Fibroblast of the aortic adventitia (primary cell): ENCODE results near the gene RABEP1. TPM values are rescaled to one million over a fixed set of nuclear protein-coding genes. Genes with fewer than 3 reads are reported as not detected.

Source experiments
- DNase-seq: peaks from one replicate; pipeline ENCODE4 v3.0.0-alpha.2; 2010; ENCODE audit warnings: low read depth
- H3K4me3 ChIP-seq: 2 replicates; pipeline ENCODE4 v1.5.1; 2011; ENCODE audit warnings: low read depth, mild to moderate bottlenecking, control low read depth, low read length, moderate library complexity
- total RNA-seq: library from RNA; depleted of rRNA; stranded (reverse); fragments of >200 nt; gene quantifications from 2 replicates; pipeline ENCODE4 v1.2.3, GENCODE V29; 2012; ENCODE audit warnings: low replicate concordance
- TF ChIP-seq, protein P1 (sequence below): IDR thresholded peaks from 2 replicates; pipeline ENCODE4 v1.5.1; 2011; ENCODE audit warnings: mild to moderate bottlenecking, low read length, control low read depth, inconsistent platforms; ENCODE audit not compliant: insufficient read depth

RABEP1 gene
- total RNA-seq, 1 donor: 43.5 TPM

DNA sequence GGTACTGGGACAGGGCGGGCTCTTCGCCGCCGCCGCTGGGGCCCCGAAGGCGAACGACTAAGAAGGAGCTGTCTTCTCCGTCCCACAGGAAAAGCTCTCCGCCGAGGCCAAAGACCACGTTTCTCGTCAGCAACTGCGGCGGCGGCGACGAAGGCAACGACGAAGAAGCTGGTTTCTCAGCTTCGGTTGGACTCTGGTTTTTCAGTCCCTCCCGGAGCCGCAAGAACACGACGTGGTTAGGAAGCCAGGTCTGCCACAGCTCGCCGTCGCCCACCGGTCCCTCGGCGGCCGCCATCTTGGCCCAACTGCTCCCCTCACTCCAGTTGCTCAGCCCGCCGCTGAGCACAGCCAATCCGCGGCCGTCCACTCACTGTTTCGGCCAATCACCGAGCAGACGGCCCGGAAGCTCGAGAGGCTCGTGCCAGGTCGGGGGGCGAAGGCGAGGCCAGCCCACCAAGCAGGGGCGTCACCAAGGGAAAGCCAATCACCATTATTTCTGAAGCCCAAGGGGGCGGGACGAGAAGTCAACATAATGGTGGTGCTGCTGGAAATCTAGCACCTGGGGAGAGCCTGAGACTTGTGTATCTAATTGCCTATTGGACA, 137.4 kb downstream of the RABEP1 start, which contains the start of gene NUP88:
TSS of gene NUP88 (minus strand) at position 307 of the 603 bp plus-strand sequence. CDS start at position 295, 12 bp downstream.
- peak; percentile 95 for DNase-seq
- TF ChIP-seq, protein P1, sequence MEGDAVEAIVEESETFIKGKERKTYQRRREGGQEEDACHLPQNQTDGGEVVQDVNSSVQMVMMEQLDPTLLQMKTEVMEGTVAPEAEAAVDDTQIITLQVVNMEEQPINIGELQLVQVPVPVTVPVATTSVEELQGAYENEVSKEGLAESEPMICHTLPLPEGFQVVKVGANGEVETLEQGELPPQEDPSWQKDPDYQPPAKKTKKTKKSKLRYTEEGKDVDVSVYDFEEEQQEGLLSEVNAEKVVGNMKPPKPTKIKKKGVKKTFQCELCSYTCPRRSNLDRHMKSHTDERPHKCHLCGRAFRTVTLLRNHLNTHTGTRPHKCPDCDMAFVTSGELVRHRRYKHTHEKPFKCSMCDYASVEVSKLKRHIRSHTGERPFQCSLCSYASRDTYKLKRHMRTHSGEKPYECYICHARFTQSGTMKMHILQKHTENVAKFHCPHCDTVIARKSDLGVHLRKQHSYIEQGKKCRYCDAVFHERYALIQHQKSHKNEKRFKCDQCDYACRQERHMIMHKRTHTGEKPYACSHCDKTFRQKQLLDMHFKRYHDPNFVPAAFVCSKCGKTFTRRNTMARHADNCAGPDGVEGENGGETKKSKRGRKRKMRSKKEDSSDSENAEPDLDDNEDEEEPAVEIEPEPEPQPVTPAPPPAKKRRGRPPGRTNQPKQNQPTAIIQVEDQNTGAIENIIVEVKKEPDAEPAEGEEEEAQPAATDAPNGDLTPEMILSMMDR: no peak
- H3K4me3 ChIP-seq: peak within 1 kb of the TSS; percentile 96

DNA sequence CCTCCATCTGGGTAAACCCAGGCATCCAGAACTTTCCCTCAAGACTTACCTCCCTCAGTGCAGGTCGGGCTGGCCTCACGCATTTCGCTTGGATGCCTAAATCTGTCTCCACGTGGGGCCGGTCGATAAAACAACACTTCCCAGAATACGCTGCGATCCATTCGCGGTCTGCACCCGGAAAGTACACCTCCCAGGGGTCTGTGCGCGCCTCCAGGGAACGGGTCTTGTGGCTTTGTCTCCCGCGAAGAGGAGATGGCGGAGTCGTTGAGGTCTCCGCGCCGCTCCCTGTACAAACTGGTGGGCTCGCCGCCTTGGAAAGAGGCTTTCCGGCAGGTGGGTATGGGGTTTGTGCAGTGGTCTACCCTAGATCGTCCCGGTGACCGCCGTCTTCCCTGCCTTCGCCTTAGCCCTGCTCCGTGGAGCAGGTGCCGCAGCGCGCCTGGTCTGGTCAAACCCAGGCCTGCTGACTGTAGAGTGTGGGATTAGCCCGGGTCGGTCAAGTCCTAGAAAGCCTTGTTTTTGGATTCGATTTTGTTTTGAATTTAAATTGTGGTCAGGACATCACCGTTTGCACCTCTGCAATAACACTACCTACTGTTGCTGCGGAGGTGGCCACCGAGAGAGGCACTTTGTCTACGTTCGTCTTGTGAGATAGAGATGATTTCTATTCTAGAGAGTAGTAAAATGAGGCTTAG, 138.0 kb downstream of the RABEP1 start, which contains the start of gene RPAIN:
TSS of gene RPAIN (plus strand) at position 224 of the 695 bp plus-strand sequence. CDS start at position 253, 29 bp downstream.
- peak within 1 kb of the TSS; percentile 96 for H3K4me3 ChIP-seq
- TF ChIP-seq, protein P1: no peak
- DNase-seq: no peak

DNA sequence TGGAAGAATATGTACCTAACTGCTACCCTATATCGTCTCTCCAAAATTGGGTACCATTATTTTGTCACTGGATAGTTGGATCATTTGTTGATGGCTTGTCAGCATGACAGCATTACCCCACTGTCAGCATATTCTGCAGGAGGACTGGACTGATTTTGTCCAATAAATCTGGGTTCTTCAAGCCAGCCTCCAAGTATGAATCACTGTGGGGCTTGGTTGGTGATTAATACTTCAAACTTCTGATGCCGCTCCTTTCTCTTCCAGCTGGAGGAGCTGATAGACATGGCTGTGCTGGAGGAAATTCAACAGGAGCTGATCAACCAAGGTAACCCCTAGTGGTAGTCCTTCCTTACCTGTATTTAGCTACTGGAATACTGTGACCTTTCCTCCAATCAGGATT, 140.4 kb downstream of the RABEP1 start:
- peak; percentile 49 for DNase-seq
- TF ChIP-seq, protein P1: no peak
- no peak overlapping the region for H3K4me3 ChIP-seq

DNA sequence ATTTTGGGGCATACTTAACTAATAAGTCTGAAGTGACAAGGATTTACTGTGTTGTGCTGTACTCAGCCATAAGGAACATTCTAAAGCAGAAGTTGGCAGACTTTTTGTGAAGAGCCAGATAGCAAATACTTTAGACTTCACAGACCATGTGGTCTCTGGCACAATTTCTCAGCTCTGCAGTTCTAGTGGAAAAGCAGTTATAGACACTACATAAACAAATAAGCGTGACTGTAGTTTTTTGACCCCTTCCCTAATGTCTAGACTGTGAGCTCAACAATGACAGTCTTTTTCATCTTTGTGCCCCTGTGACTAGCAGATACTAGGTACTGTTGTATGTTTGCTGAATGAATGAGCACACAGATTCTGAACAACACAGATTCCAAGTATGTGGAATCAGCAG, 142.8 kb downstream of the RABEP1 start:
- TF ChIP-seq, protein P1: no peak
- DNase-seq: no peak
- no peak overlapping the region for H3K4me3 ChIP-seq

DNA sequence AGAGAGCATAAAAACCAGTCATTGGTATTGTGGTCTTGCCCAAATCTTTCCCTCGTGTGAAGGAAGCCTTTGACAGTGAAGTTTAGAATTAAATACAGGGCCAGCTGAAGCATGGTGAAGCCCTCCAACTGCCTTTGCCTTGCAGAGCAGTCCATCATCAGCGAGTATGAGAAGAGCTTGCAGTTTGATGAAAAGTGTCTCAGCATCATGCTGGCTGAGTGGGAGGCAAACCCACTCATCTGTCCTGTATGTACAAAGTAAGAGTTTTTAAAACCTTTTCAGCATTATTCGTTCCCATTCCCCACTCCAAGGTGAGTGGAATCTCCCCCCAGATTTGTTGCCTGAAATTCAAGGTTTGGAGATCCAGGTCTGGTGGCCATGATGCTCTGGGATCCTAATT, 143.7 kb downstream of the RABEP1 start:
- TF ChIP-seq, protein P1: no peak
- no peak for DNase-seq

DNA sequence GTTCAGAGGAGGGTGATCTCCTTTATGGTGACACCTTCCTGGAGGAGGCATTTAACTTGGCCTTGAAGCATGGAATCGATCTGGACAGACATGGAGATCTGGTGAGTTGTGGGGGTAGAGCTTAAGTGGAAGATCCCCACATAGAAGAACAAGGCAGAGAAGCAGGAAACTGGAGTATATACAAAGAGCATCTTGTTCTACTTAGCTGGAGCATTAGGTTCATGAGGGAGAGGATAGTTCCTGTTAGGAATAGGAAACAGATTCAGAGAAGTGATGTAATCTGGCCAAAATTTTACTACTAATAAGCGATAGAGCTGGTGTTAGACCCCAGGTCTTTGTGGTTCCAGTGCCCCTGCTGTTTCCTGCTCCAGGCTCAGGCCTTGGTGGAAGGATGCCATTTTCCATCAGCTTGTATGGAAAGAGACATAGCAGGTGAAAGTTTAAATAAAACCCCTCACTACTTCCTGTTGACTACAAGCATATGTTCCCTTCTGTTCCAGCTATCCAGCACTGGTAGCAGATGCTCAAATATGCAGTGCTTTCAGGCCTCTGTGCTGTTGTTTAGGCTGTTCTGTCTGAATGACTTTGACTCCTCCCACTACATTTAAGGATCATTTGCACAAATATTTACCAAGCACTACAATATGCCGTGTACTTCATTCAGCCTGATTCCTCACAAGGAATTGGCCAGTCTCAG, 147.3 kb downstream of the RABEP1 start:
- H3K4me3 ChIP-seq: no peak overlapping the region
- DNase-seq: no peak
- TF ChIP-seq, protein P1: no peak

More for the DNA sequence above, 143.7 kb downstream of the RABEP1 start:
- H3K4me3 ChIP-seq: no peak overlapping the region
